Stimulated activated CD8-positive, alpha-beta memory T cell treated with anti-CD3 and anti-CD28 coated beads, Interleukin-12 subunit alpha, Interleukin-12 subunit beta, amount 100 ng/mL, for 4 hours (primary cell): ENCODE results near the gene URB1.
"Not testable (repeated sequence)": the region's sequence is repeated elsewhere in the genome, so short reads cannot be mapped to it uniquely, and the experiment has no call there.

ENCODE experiments used
- DNase-seq: peaks from one replicate; pipeline ENCODE4 v3.0.0-alpha.2; 2020; ENCODE audit warnings: low read depth

Gene URB1

GRCh38 chr21:32317726-32318125, 75.1 kb downstream of the URB1 start:
- DNase-seq: no peak

- no peak for DNase-seq
These were observed 76.2 kb downstream of the URB1 start for GRCh38 chr21:32316361-32317215.

GRCh38 chr21:32315511-32316281, 77.1 kb downstream of the URB1 start:
- DNase-seq: no peak

GRCh38 chr21:32314806-32315205, 78.0 kb downstream of the URB1 start:
- no peak for DNase-seq

- no peak for DNase-seq
These were observed 79.8 kb downstream of the URB1 start for GRCh38 chr21:32312976-32313375.

- DNase-seq: no peak
These were observed 80.5 kb downstream of the URB1 start for GRCh38 chr21:32312326-32312725.

GRCh38 chr21:32311621-32312020, 81.2 kb downstream of the URB1 start:
- no peak for DNase-seq

GRCh38 chr21:32310976-32311375, 81.8 kb downstream of the URB1 start:
- DNase-seq: not testable (repeated sequence)

GRCh38 chr21:32309906-32310460, 82.8 kb downstream of the URB1 start:
- no peak for DNase-seq

GRCh38 chr21:32308696-32309095, 84.1 kb downstream of the URB1 start:
- DNase-seq: no peak

GRCh38 chr21:32307706-32308105, 85.1 kb downstream of the URB1 start:
- no peak for DNase-seq

- DNase-seq: no peak
These were observed 86.6 kb downstream of the URB1 start for GRCh38 chr21:32306021-32306780.

- DNase-seq: no peak
These were observed 87.8 kb downstream of the URB1 start for GRCh38 chr21:32304998-32305397.

GRCh38 chr21:32303385-32303784, 89.4 kb downstream of the URB1 start:
- DNase-seq: no peak

- no peak for DNase-seq
These were observed 90.3 kb downstream of the URB1 start for GRCh38 chr21:32302560-32302959.

- no peak for DNase-seq
These were observed 91.2 kb downstream of the URB1 start for GRCh38 chr21:32301596-32301995.

- no peak for DNase-seq
These were observed 92.6 kb downstream of the URB1 start for GRCh38 chr21:32300117-32300681.

GRCh38 chr21:32299695-32300094, 93.1 kb downstream of the URB1 start:
- DNase-seq: no peak

GRCh38 chr21:32298658-32299081, 94.1 kb downstream of the URB1 start, which contains the start of gene MRAP:
Gene MRAP, plus strand, starts transcription at chr21:32298855. Its CDS starts 117 bp downstream, at chr21:32298972.
- no peak for DNase-seq

- no peak for DNase-seq
These were observed 94.7 kb downstream of the URB1 start for GRCh38 chr21:32298148-32298559.

- no peak for DNase-seq
These were observed 95.4 kb downstream of the URB1 start for GRCh38 chr21:32297449-32297848.

- no peak for DNase-seq
These were observed 107.3 kb downstream of the URB1 start for GRCh38 chr21:32285476-32285875.
